ENCODE measurements around the gene CD46.

The CD46 gene

DNA sequence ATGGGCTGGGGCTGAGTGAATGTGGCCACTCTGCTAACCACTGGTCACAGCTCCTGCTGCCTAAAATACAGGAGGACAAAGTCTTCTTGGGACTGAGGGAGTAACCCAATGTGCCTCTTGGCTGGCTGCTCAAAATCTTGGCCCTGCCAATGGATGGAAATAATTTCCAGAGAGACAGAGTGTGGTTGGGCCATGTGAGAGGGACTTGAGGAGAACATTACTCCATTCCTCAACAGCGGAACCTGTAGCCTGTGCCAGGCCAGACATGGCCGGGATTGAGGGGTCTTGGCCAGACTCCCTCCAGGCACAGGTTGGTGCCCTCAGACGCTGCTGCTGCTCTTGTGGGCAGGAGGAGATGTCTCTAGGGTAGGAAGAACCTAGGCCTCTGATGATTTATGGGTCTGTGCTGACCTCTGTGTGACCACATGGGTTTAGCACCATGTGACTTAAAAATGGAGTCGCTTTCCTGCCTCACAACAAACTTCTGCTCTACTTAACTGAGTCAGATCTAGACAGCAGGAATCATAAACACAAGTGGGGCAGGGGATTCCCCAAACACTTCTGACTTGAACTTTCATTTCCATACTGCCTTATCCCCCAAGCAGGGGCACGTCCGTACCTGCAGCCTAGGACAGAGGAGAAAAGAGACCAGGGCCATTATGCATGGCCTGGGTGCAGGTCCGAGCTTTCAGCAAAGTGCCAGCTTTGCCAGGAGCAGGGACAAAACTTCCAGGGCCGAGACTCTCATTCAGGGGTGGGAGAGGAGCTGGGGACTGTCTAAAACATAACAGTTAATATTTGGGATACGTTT, 79.9 kb downstream of the CD46 start:
- no peak for DNase-seq

DNA sequence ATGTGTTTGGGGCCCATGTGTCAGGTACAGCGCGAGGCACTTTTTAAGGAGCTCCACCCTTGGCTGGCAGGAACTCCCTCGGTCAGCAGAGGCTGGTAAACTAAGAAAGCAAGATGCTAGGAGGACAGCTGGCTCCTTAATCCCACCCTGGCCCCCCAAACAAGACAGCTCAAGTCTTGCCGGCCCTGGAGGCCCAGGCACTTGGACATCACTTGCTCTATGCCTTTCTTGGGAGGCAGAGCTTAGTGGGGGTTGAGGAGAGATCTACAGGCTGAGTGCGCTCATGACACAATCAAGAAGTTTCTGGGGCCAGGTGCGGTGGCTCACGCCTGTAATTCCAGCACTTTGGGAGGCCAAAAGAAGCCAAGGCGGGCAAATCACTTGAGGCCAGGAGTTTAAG, 80.9 kb downstream of the CD46 start:
- DNase-seq, result no peak

DNA sequence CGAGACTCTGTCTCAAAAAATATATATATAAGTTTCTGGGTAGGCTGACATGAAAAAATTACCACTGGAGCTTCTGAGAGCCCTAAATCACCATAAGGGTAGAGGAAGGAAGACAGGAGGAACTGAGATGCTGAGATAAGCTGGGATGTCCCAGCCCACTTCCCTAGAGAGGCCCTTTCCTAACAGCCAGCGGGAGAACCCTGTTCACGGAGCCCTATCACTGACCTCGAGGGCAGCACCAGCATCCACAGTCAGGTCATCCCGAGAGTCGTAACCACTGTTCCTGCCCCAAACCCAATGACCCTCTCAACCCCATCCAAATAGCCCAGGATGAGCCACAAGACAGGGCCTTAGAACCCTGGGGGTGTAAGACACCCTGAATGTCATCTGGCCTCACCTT, 81.5 kb downstream of the CD46 start:
- DNase-seq, result no peak

DNA sequence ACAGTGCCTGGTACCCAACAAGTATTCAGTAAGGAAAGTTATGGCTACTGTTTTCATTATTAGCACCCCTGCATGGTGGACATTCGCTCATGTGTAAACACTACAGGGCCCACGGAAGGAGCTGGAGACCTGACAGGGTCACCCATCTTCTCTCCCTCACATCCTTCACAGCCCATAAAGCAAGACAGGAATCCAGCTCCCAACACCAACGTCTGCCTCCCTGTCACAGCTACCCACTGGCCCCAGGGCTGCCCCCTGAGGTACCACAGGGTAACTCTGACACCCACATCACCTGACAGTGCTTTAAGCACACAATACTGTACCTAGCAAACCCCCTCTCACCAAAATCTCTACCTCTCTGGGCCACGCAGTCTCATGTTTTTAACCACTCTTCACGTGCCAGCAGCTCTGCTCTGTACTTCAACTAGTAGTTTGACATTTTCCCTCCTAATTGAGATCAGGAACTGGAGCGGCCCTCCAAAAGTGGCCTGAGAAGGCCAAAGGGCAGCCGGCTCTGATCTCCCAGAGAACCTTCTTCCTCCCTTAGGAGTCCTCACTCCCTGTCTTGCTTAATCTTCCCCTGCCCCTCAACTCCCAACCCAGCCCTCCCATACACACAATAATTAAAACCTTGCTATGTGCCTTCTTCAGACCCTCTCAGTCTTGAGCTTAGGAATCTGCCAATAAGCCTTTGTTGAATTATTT, 82.3 kb downstream of the CD46 start:
- no peak for DNase-seq

GRCh38 chr1:207835958-207836357, 84.1 kb downstream of the CD46 start:
- DNase-seq, result no peak

DNA sequence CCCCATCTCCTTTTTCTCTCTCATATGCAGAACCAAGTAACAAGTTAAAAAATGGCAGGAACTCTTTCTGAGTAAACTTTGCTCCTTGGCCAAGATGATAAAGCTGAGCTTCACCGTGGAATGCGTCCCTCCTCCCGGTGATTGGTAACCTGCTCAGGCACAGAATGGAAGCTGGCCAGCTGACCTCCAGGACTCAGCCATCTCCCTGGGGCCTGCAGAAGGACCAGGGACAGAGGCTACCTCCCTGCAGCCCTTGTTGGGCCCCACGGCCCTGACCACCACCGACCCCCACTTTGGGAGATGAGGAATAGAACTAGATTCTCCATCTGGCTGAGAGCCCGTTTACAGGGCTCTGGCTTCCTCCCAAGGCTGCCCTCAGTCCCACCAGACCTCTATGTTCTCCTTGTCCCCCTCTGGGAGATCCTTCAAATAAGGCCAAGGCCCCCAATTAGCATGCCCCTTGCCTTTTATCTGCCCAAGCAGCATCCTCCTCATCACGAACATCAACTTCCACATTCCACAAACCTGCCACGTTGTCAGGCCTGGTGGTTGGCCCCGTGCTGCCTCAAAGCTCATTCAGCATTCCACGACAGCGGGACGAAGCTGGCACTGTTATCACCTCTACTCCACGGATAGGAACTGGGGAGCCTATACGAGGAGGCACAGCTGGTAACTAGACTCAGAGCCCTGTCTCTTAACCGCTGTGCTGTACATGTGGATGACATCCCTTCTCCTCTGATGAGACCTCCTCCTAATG, 84.9 kb downstream of the CD46 start:
- DNase-seq, result no peak

GRCh38 chr1:207837673-207838072, 85.8 kb downstream of the CD46 start:
- DNase-seq, result no peak

DNA sequence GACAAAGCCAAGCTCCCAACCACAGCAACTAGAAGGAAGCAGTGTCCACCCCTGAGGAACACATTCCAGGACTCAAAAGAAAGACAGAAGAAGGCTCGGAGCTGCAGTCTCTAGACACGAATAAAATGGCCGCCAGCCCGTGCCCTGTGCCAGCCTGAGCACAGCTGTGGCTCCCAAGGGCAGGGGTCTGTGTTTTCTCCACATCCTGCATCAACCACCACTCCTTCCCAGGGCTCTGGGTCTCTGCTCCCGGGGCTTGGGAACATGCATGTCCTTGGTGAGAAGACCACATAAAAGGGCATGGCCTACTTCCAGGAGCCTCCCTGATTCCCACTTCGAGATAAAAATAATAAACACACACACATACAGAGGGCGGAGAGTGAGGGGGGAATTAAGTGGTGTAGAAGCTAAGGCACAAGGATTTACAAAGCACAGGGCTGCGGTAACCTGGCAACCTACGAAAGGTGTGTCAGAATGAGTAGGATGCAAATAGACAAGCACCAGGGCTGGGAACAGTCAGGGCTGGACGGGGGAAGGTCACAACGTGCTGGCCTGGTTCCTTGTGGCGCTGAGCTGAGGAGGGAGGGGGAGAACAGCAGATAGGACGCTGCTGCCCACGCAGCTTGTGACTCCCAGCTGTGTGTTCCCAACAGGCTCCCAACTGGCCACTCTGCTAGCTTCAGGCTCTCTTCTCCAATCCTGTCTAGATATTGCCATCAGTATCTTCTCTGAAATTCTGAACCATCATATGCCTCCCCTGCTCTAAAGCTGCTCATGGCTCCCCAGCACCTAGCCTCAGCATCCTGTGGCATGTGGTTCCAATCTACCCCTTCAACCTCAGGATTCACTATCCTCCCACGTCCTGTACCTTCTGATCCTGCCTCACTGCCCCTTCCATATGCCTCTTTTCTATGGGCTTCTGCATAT, 86.6 kb downstream of the CD46 start:
- no peak for DNase-seq

DNA sequence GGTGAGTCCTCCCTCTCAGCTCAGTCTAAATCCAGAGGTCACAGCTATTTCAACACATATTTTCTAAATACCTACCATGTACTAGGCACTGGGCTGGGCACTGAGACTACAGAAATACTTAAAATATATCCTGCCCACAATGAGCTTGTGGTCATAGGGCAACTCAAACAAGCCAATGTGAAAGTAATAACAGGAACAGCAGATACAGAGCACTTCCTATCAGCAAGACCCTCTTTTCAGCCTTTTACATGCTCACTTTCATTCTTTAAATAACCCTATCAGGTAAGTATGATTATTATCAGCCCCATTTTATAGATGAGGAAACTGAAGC, 87.2 kb downstream of the CD46 start:
- no peak for DNase-seq

- no peak for DNase-seq
Observed at GRCh38 chr1:207840380-207840779, 88.5 kb downstream of the CD46 start.

DNA sequence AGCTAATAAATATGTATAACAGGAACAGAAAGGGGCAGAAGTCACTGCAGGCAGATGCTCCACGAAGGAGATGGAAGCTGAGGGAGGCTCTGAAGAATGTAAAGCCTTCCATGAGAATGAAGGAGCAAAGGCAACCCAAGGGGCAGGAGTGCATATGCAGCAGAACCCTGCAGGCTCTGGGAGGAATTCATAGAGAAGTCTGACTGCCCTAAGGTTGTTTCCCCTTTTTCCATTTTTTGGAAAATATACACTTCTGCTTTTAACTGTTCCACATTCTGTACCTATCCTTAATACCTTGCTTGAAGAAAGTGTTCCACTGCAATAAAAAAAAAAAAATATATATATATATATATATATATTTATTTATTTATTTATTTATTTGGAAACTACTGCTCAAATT, 89.4 kb downstream of the CD46 start:
- DNase-seq, result no peak

- no peak for DNase-seq
Observed at GRCh38 chr1:207841901-207842300, 90.0 kb downstream of the CD46 start.

DNA sequence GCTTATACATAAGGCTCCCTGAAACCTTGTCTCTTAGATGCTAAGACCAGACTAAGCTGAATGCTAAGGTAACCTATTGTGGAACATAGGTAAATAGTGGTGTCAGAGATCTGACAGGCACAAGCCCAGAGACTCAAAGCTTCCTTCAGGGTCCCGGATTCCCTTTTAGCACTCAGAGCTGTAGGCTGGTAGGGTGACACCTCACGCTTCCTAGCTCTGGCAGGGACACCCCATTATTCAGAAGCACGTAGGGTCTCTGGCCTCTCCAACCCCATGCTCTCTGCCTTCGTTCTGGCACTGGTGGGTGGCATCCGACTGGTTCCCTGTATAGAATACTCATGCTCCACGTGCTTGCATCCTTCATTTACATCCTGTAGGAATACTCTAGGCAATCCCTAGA, 90.7 kb downstream of the CD46 start:
- DNase-seq, result no peak

GRCh38 chr1:207844371-207844770, 92.5 kb downstream of the CD46 start:
- no peak for DNase-seq
